NCI-H2227 treated with DMSO at 0.1 percent for 48 hours (cell line): Measurements from ENCODE around the gene SLC25A31.

Source experiments
- DNase-seq: peaks from one replicate; lab custom pipeline; 2025; lab: John Stamatoyannopoulos, UW

The SLC25A31 gene

DNA sequence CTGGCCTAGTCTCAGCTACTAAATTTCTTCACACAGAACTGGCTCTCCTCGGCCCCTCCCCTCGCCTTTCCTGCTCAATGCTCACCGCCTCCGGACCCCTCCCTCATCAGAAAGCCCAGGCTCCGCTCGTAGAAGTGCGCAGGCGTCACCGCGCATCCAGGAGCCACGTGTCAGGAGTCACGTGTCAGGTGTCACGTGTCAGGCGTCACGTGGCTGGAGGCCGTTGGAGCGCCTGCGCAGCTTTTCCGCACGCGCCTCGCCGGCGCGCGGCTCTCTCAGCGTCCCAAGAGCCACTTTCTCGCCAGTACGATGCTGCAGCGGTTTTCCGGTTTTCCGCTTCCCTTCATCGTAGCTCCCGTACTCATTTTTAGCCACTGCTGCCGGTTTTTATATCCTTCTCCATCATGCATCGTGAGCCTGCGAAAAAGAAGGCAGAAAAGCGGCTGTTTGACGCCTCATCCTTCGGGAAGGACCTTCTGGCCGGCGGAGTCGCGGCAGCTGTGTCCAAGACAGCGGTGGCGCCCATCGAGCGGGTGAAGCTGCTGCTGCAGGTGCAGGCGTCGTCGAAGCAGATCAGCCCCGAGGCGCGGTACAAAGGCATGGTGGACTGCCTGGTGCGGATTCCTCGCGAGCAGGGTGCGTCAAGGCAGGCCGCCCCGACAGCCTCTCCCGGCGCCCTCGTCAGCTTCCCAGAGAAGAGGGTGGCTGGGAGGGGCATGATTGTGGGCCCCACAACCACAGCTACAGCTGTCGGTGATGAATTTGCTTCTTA lies at the start of gene SLC25A31:
Gene SLC25A31, plus strand, starts transcription at position 259 of the 772 bp plus-strand sequence. Its CDS starts 146 bp downstream, at position 405.
- no peak for DNase-seq

GRCh38 chr4:127685292-127685691 lies 44.9 kb upstream of the SLC25A31 start:
- DNase-seq = no peak

GRCh38 chr4:127686658-127687057 lies 43.5 kb upstream of the SLC25A31 start:
- DNase-seq = no peak

DNA sequence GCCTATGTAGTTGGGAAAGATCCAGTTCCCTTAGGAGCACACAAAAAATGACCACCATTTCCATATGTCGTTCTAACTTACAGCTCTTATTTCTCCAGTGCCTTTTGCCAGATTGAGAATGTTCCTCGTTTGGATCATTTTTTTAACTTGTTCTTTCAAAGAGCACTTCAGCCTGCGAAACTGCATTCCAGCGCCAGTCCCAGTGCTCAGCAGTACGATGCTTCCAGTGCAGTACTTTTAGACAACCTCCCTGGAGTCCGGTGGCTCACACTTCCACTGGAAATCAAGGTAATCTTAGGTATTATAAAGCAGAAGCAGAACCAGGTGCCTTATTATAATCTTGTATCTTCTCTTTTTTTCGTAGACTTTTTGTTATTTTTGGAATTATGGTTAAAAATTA lies 42.6 kb upstream of the SLC25A31 start:
- DNase-seq = no peak

DNA sequence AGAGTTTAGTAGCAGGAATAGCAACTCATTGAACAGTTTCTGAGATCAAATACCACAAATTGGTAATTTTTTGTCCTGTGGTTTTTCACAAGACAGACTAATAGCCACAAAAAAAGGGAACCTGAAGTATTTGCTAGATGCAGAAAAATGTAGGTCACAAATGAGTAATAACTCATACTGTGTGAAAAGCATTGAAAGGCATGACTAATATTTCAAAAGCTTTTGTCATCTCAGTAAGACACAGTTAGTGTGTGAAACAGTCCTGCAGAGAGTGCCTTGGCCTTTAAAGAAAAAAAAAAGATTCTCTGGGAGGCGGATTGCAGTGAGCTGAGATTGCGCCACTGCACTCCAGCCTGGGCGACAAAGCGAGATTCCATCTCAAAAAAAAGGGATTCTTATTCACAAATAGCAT lies 31.4 kb upstream of the SLC25A31 start:
- no peak for DNase-seq

DNA sequence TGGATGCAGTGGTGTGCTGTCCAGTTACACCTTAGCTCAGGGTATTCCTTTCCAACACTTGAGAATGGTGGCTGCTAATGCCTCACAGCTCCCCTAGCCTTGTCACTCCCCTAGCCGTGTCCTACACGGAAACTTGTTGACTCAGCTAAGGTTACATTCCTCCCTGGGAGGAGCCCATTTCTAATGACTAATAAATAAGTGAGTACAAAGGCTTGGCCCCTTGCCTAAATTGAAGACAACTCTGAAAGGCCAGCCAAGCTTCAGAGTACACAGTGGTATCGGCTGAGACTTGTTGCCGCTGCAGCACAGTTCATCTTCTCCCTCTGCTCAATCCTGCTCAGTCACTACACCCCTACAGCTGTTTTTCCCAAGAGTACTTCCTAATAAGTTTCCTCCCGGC lies 21.2 kb upstream of the SLC25A31 start:
- no peak for DNase-seq

- DNase-seq = no peak
These were observed 20.7 kb upstream of the SLC25A31 start for GRCh38 chr4:127709456-127709855.

GRCh38 chr4:127731406-127731805 lies 1.2 kb downstream of the SLC25A31 start:
- DNase-seq = no peak

DNA sequence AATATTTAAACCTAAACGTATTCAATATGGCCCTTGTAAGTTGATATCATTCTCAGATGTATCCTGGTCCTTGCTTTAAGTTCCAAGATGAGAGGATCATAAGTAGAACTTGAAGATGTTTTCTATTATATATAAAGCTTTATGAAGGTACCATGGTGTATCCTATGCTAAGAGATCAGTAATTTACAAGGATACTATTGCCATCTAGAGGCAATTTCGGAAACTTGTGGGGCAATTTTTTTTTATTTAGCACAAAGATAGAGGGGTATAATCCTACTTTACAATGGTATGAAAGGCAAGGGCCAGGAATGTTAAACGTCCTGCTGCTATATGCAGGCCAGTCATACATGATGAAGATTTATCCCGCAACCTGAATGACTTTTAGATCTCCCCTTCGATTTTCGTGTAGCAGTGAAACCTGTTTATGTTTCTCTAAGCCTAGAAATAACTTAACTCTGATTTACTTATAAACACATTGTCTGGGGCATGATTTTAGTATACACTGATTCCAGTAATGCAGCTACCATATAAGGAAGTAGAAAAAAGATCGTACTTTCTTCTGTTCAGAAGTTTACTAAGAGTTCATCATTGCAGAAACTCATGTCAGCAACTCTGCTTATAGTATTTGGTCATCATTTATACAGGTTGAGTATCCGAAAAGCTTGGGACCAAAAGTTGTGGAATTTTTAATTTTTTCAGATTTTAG lies 2.6 kb downstream of the SLC25A31 start:
- DNase-seq = peak; percentile 41

GRCh38 chr4:127734976-127735375 lies 4.8 kb downstream of the SLC25A31 start:
- DNase-seq = no peak

GRCh38 chr4:127737295-127737694 lies 7.1 kb downstream of the SLC25A31 start:
- DNase-seq = no peak

DNA sequence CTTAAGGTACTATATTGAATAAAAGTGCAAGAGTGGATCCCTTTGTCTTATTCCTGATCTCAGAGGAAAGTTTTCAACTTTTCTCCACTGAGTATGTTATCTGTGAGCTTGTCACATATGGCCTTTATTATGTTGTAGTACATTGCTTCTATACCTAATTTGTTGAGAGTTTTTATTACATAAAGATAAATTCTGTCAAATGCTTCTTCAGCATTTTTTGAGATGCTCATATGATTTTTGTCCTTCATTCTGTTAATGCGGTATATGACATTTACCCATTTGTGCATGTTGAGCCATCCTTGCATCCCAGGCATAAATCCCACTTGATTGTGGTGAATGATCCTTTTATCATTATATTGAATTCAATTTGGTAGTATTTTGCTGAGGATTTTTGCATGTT lies 11.0 kb downstream of the SLC25A31 start:
- no peak for DNase-seq

GRCh38 chr4:127747883-127748282 lies 17.7 kb downstream of the SLC25A31 start:
- no peak for DNase-seq

- no peak for DNase-seq
These were observed 18.8 kb downstream of the SLC25A31 start for GRCh38 chr4:127748957-127749356.

- no peak for DNase-seq
These were observed 26.7 kb downstream of the SLC25A31 start for GRCh38 chr4:127756906-127757305.

DNA sequence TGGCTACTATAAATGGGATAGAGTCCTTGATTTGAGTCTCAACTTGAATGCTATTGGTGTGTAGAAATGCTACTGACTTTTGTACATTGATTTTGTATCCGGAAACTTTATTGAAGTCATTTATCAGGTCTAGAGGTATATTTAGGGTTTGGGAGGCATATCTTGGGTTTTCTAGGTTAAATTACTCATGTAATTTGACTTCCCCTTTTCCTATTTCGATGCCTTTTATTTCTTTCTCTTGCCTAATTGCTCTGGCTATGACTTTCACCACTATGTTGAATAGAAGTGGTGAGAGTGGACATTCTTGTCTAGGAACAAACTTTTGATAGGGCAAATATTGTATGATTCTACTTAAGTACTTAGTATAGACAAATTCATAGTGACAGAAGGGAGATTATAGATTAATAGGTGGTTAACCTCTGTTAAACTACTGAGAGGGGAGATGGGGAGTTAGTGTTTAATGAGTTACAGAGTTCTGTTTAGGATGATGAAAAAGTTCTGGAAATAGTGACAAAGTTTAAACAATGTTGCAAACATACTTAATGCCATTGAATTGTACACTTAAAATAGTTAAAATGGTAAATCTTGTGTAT lies 29.1 kb downstream of the SLC25A31 start:
- DNase-seq = no peak

GRCh38 chr4:127759893-127760292 lies 29.7 kb downstream of the SLC25A31 start:
- no peak for DNase-seq

- no peak for DNase-seq
These were observed 41.5 kb downstream of the SLC25A31 start for GRCh38 chr4:127771535-127772275.

GRCh38 chr4:127772769-127773671 lies 42.8 kb downstream of the SLC25A31 start:
- DNase-seq = peak; percentile 6

GRCh38 chr4:127775843-127776242 lies 45.6 kb downstream of the SLC25A31 start:
- no peak for DNase-seq

DNA sequence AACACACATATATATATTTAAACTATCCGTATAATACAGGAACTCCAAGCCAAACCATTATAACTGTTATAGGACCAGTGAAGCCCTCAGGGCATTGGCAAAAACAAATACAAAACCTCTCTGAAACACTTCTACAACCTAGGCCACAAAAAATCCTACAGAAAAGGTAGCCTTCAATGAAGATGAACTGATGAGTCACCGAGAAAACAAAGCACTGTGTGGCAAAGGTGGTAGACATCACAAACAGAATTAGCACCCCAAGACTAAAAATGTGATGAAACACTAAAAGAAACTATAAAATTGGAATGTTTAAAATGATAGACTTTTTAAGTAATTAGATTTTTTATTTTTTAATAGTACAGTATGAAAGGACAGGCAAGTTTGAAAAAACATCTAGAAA lies 46.4 kb downstream of the SLC25A31 start:
- DNase-seq = no peak
